GM23338 (cell line): Measurements from ENCODE around the gene FBXW11. TPM values are rescaled to one million over a fixed set of nuclear protein-coding genes. Genes with fewer than 3 reads are reported as not detected.

Experiments used
- ATAC-seq: fragments of 200-7000 bp; cut with Tn5 transposase; 3 replicates; pipeline ENCODE4 v1.9.1; 2020
- DNase-seq: peaks from one replicate; pipeline ENCODE4 v3.0.0-alpha.2; 2015; ENCODE audit warnings: low spot score
- H2AFZ ChIP-seq: fragments of 200-600 bp; sonication (generic); 2 replicates; pipeline ENCODE4 v1.8.0; 2016; ENCODE audit warnings: antibody characterized with exemption, mild to moderate bottlenecking, moderate library complexity
- H3F3A ChIP-seq: fragments of 200-600 bp; sonication (generic); replicated peaks from 2 replicates; pipeline ENCODE4 v1.8.0; 2017; ENCODE audit warnings: antibody characterized with exemption, mixed run types, low read depth
- H3K27ac ChIP-seq: fragments of 200-600 bp; sonication (generic); 2 replicates; pipeline ENCODE4 v1.6.1; 2016; ENCODE audit warnings: low read depth
- H3K27me3 ChIP-seq: fragments of 200-600 bp; sonication (generic); 2 replicates; pipeline ENCODE4 v1.8.0; 2016; ENCODE audit warnings: mild to moderate bottlenecking, mixed run types, moderate library complexity; ENCODE audit not compliant: insufficient read depth
- H3K36me3 ChIP-seq: fragments of 200-600 bp; sonication (generic); 2 replicates; pipeline ENCODE4 v1.8.0; 2016; ENCODE audit warnings: mild to moderate bottlenecking; ENCODE audit not compliant: insufficient read depth
- H3K4me1 ChIP-seq: fragments of 200-600 bp; sonication (generic); 2 replicates; pipeline ENCODE4 v1.8.0; 2016; ENCODE audit warnings: mild to moderate bottlenecking, moderate library complexity; ENCODE audit not compliant: insufficient read depth
- H3K4me2 ChIP-seq: fragments of 200-600 bp; sonication (generic); 2 replicates; pipeline ENCODE4 v1.7.1; 2017; ENCODE audit warnings: mixed run types
- H3K4me3 ChIP-seq: fragments of 200-600 bp; sonication (generic); 2 replicates; pipeline ENCODE4 v1.6.1; 2016; ENCODE audit warnings: mixed run types
- H3K79me2 ChIP-seq: fragments of 200-600 bp; sonication (generic); replicated peaks from 2 replicates; pipeline ENCODE4 v1.8.0; 2017; ENCODE audit warnings: mild to moderate bottlenecking; ENCODE audit not compliant: insufficient read depth
- H3K9me2 ChIP-seq: fragments of 200-600 bp; sonication (generic); 2 replicates; pipeline ENCODE4 v1.8.0; 2017; ENCODE audit not compliant: insufficient read depth
- H4K20me1 ChIP-seq: fragments of 200-600 bp; sonication (generic); replicated peaks from 2 replicates; pipeline ENCODE4 v1.8.0; 2017; ENCODE audit warnings: mild to moderate bottlenecking; ENCODE audit not compliant: insufficient read depth
- H3K27ac Mint-ChIP-seq: 2 replicates; pipeline ENCODE4 v1.8.0; 2020; ENCODE audit warnings: inconsistent platforms, mild to moderate bottlenecking, moderate library complexity, mixed read lengths
- H3K27me3 Mint-ChIP-seq: 3 replicates; pipeline ENCODE4 v1.8.0; 2022; ENCODE audit warnings: low read depth, mild to moderate bottlenecking, moderate library complexity, mixed read lengths, inconsistent platforms; ENCODE audit not compliant: insufficient read depth, poor library complexity
- H3K36me3 Mint-ChIP-seq: 3 replicates; pipeline ENCODE4 v1.8.0; 2021; ENCODE audit warnings: low read depth, mild to moderate bottlenecking, inconsistent platforms, moderate library complexity, mixed read lengths
- H3K4me1 Mint-ChIP-seq: 3 replicates; pipeline ENCODE4 v1.8.0; 2020; ENCODE audit warnings: mild to moderate bottlenecking, inconsistent platforms, mixed read lengths
- H3K4me3 Mint-ChIP-seq: 3 replicates; pipeline ENCODE4 v1.8.0; 2021; ENCODE audit warnings: moderate library complexity, mild to moderate bottlenecking, inconsistent platforms, mixed read lengths
- H3K9me3 Mint-ChIP-seq: 3 replicates; pipeline ENCODE4 v1.8.0; 2020; ENCODE audit warnings: moderate library complexity, mild to moderate bottlenecking, inconsistent platforms, mixed read lengths
- CREB1 ChIP-seq: fragments of 250-450 bp; sonication (Bioruptor Pico); IDR thresholded peaks from 2 replicates; pipeline ENCODE4 v1.5.0; 2020; ENCODE audit warnings: low read depth, mild to moderate bottlenecking, moderate library complexity
- EZH2 ChIP-seq: fragments of 200-600 bp; sonication (generic); IDR thresholded peaks from one replicate; pipeline ENCODE4 v1.8.0; 2017; ENCODE audit warnings: antibody characterized with exemption, mild to moderate bottlenecking, low read depth; ENCODE audit not compliant: unreplicated experiment
- POLR2AphosphoS5 ChIP-seq: IDR thresholded peaks from 2 replicates; pipeline ENCODE4 v1.6.1; 2016; ENCODE audit warnings: antibody characterized with exemption, low read depth
- STAT1 ChIP-seq: IDR thresholded peaks from one replicate; pipeline ENCODE4 v1.6.1; 2016; ENCODE audit warnings: antibody characterized with exemption; ENCODE audit not compliant: unreplicated experiment
- ZNF114 ChIP-seq: fragments of 250-450 bp; sonication (Bioruptor Pico); IDR thresholded peaks from 2 replicates; pipeline ENCODE4 v1.5.0; 2020; ENCODE audit warnings: mild to moderate bottlenecking, moderate library complexity
- ZNF331 ChIP-seq: fragments of 250-450 bp; sonication (Bioruptor Pico); IDR thresholded peaks from 2 replicates; pipeline ENCODE4 v1.5.0; 2020; ENCODE audit warnings: low read depth, mild to moderate bottlenecking, moderate library complexity
- polyA plus RNA-seq: library from polyadenylated mRNA; unstranded; fragments of >200 nt; fragmentation: Nextera tagmentation; extraction: Ambion mirVana; gene quantifications from 2 replicates; pipeline ENCODE4 v1.2.1, GENCODE V29; 2016
- total RNA-seq: library from RNA; depleted of rRNA; stranded (reverse); fragments of >200 nt; shearing (Covaris generic); gene quantifications from 2 replicates; pipeline ENCODE4 v1.2.3, GENCODE V29; 2014
- TF ChIP-seq, protein P1 (sequence below): IDR thresholded peaks from one replicate; pipeline ENCODE4 v1.6.1; 2018; ENCODE audit warnings: antibody characterized with exemption; ENCODE audit not compliant: unreplicated experiment
- TF ChIP-seq, protein P2 (sequence below), 2 experiments: fragments of 200-600 bp in 1 of 2; sonication (generic) in 1 of 2; conservative IDR thresholded peaks; 2 replicates each; pipeline versions ENCODE4 v1.5.1 to v1.6.1; 2016 to 2017; ENCODE audit warnings: antibody characterized with exemption in 2 of 2, low read depth in 2 of 2, mild to moderate bottlenecking in 2 of 2, moderate library complexity in 1 of 2
- TF ChIP-seq, protein P3 (sequence below): fragments of 250-450 bp; sonication (Bioruptor Pico); IDR thresholded peaks from 2 replicates; pipeline ENCODE4 v1.5.0; 2020; ENCODE audit warnings: mild to moderate bottlenecking, moderate library complexity

Gene FBXW11
- total and polyA plus RNA-seq, 2 experiments from 2014 or later = 45.0 to 88.0 TPM

DNA sequence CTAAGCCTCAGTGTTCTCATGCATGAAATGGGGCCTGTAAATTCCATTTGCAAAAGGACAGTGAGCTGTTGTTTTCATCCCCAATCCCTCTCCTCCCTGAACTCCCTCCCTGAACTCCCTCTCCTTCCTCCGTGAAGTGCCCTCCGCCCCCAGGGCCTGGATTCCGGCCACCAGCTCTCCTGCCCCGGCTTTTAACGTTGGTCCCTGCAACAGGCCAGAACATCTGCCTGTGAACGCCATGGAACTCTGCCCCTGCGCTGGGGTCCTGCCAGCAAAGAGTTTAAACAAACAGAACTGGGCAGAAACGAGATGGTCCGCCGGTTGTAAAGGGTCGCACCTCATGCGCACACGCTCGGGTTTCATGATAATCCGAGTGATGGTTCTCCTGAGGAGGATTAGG, 158.4 kb downstream of the FBXW11 start (continued):
- no peak for TF ChIP-seq EZH2
- TF ChIP-seq, protein P1, sequence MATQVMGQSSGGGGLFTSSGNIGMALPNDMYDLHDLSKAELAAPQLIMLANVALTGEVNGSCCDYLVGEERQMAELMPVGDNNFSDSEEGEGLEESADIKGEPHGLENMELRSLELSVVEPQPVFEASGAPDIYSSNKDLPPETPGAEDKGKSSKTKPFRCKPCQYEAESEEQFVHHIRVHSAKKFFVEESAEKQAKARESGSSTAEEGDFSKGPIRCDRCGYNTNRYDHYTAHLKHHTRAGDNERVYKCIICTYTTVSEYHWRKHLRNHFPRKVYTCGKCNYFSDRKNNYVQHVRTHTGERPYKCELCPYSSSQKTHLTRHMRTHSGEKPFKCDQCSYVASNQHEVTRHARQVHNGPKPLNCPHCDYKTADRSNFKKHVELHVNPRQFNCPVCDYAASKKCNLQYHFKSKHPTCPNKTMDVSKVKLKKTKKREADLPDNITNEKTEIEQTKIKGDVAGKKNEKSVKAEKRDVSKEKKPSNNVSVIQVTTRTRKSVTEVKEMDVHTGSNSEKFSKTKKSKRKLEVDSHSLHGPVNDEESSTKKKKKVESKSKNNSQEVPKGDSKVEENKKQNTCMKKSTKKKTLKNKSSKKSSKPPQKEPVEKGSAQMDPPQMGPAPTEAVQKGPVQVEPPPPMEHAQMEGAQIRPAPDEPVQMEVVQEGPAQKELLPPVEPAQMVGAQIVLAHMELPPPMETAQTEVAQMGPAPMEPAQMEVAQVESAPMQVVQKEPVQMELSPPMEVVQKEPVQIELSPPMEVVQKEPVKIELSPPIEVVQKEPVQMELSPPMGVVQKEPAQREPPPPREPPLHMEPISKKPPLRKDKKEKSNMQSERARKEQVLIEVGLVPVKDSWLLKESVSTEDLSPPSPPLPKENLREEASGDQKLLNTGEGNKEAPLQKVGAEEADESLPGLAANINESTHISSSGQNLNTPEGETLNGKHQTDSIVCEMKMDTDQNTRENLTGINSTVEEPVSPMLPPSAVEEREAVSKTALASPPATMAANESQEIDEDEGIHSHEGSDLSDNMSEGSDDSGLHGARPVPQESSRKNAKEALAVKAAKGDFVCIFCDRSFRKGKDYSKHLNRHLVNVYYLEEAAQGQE = no peak
- TF ChIP-seq, protein P2, sequence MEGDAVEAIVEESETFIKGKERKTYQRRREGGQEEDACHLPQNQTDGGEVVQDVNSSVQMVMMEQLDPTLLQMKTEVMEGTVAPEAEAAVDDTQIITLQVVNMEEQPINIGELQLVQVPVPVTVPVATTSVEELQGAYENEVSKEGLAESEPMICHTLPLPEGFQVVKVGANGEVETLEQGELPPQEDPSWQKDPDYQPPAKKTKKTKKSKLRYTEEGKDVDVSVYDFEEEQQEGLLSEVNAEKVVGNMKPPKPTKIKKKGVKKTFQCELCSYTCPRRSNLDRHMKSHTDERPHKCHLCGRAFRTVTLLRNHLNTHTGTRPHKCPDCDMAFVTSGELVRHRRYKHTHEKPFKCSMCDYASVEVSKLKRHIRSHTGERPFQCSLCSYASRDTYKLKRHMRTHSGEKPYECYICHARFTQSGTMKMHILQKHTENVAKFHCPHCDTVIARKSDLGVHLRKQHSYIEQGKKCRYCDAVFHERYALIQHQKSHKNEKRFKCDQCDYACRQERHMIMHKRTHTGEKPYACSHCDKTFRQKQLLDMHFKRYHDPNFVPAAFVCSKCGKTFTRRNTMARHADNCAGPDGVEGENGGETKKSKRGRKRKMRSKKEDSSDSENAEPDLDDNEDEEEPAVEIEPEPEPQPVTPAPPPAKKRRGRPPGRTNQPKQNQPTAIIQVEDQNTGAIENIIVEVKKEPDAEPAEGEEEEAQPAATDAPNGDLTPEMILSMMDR (conservative IDR thresholded peaks at IDR 0.05; ENCODE audit: low read depth in 2 of 2) = no peak

DNA sequence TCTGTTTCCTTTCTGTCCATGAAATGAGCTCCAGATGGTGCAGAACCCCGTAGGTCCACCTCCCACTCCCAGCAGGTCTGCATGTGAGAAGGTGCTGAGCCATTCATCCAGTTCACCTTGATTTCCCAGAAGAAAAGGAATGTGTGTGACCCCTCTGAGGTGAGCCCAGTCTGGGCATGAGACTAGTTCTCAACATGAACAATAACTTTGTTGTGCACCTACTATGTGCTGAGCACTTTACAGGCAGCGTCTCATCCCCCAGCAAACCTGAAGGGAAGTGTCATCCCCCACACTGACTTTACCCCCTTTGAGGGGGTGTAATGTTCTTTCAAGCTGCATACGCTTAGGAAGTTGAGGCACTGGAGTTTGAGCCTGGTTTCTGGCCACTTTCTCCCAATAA, 159.4 kb downstream of the FBXW11 start:
- no peak overlapping the region for H3K27ac ChIP-seq
- no peak overlapping the region for H3K4me3 ChIP-seq
- no peaks in the 10 kb centered on the region for H3K27me3 ChIP-seq
- ATAC-seq (no peak), DNase-seq (no peak)
- H3K36me3 ChIP-seq = peaks cover 4% of the 10 kb centered on the region; the same call in 1 of the 2 replicates
- Mint-ChIP-seq H3K9me3 (peaks cover 13% of the 10 kb centered on the region), H3K27ac (no peak overlapping the region), H3K4me3 (no peak overlapping the region), H3K4me1 (peaks cover 8% of the 10 kb centered on the region), H3K36me3 (peaks cover 18% of the 10 kb centered on the region), H3K27me3 (peaks cover 8% of the 10 kb centered on the region)
- no peak overlapping the region for H3K4me2 ChIP-seq
- no peaks in the 10 kb centered on the region for H4K20me1 ChIP-seq
- no peaks in the 10 kb centered on the region for H3K79me2 ChIP-seq
- no peak overlapping the region for H2AFZ ChIP-seq
- H3K9me2 ChIP-seq = no peaks in the 10 kb centered on the region
- 0 out of 2 replicates have a peak, but pooled peaks cover 6% of the 10 kb centered on the region for H3K4me1 ChIP-seq
- H3F3A ChIP-seq = no peaks in the 10 kb centered on the region
- no peak for TF ChIP-seq STAT1
- TF ChIP-seq CREB1 (CRISPR knock-in tag) = no peak
- TF ChIP-seq, protein P3, sequence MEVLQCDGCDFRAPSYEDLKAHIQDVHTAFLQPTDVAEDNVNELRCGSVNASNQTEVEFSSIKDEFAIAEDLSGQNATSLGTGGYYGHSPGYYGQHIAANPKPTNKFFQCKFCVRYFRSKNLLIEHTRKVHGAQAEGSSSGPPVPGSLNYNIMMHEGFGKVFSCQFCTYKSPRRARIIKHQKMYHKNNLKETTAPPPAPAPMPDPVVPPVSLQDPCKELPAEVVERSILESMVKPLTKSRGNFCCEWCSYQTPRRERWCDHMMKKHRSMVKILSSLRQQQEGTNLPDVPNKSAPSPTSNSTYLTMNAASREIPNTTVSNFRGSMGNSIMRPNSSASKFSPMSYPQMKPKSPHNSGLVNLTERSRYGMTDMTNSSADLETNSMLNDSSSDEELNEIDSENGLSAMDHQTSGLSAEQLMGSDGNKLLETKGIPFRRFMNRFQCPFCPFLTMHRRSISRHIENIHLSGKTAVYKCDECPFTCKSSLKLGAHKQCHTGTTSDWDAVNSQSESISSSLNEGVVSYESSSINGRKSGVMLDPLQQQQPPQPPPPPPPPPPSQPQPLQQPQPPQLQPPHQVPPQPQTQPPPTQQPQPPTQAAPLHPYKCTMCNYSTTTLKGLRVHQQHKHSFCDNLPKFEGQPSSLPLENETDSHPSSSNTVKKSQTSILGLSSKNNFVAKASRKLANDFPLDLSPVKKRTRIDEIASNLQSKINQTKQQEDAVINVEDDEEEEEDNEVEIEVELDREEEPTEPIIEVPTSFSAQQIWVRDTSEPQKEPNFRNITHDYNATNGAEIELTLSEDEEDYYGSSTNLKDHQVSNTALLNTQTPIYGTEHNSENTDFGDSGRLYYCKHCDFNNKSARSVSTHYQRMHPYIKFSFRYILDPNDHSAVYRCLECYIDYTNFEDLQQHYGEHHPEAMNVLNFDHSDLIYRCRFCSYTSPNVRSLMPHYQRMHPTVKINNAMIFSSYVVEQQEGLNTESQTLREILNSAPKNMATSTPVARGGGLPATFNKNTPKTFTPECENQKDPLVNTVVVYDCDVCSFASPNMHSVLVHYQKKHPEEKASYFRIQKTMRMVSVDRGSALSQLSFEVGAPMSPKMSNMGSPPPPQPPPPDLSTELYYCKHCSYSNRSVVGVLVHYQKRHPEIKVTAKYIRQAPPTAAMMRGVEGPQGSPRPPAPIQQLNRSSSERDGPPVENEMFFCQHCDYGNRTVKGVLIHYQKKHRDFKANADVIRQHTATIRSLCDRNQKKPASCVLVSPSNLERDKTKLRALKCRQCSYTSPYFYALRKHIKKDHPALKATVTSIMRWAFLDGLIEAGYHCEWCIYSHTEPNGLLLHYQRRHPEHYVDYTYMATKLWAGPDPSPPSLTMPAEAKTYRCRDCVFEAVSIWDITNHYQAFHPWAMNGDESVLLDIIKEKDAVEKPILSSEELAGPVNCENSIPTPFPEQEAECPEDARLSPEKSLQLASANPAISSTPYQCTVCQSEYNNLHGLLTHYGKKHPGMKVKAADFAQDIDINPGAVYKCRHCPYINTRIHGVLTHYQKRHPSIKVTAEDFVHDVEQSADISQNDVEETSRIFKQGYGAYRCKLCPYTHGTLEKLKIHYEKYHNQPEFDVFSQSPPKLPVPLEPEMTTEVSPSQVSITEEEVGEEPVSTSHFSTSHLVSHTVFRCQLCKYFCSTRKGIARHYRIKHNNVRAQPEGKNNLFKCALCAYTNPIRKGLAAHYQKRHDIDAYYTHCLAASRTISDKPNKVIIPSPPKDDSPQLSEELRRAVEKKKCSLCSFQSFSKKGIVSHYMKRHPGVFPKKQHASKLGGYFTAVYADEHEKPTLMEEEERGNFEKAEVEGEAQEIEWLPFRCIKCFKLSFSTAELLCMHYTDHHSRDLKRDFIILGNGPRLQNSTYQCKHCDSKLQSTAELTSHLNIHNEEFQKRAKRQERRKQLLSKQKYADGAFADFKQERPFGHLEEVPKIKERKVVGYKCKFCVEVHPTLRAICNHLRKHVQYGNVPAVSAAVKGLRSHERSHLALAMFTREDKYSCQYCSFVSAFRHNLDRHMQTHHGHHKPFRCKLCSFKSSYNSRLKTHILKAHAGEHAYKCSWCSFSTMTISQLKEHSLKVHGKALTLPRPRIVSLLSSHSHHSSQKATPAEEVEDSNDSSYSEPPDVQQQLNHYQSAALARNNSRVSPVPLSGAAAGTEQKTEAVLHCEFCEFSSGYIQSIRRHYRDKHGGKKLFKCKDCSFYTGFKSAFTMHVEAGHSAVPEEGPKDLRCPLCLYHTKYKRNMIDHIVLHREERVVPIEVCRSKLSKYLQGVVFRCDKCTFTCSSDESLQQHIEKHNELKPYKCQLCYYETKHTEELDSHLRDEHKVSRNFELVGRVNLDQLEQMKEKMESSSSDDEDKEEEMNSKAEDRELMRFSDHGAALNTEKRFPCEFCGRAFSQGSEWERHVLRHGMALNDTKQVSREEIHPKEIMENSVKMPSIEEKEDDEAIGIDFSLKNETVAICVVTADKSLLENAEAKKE (CRISPR knock-in tag) = no peak
- no peak for TF ChIP-seq POLR2AphosphoS5
- no peak for TF ChIP-seq ZNF331 (CRISPR knock-in tag)
- TF ChIP-seq, protein P1 = no peak
- no peak for TF ChIP-seq ZNF114 (CRISPR knock-in tag)
